ENCODE data around the gene THAP10.

- no peak for TF ChIP-seq CTCF (IDR thresholded peaks at IDR 0.05; ENCODE audit: low read depth, low read length, poor library complexity, severe bottlenecking)
- no peak for TF ChIP-seq EZH2phosphoT487 (IDR thresholded peaks at IDR 0.05; ENCODE audit: borderline replicate concordance, low read length)
Observed at GRCh38 chr15:70876683-70877082, 15.6 kb downstream of the THAP10 start.

Data from DOHH2 (cell line).